Panc1 (cell line): Measurements from ENCODE around the gene LHFPL4. TPM values are rescaled to one million over a fixed set of nuclear protein-coding genes. Genes with fewer than 3 reads are reported as not detected.

Experiments
- ATAC-seq: fragments of 200-7000 bp; cut with Tn5 transposase; 2 replicates; pipeline ENCODE4 v1.9.1; 2020; ENCODE audit warnings: mild to moderate bottlenecking, moderate library complexity
- BruUV-seq: library from RNA; stranded (reverse); fragments of 400-500 nt; replicated peaks from 2 replicates; lab custom pipeline; 2021; lab: Mats Ljungman, UMichigan
- CTCF ChIA-PET: fragments of 300-600 bp; sonication (Branson Sonifier 250); formaldehyde crosslinking; loops from one replicate; lab custom pipeline; 2022; ENCODE audit warnings: antibody characterized with exemption; lab: Charles Lee
- POLR2A ChIA-PET: fragments of 300-600 bp; sonication (Branson Sonifier 250); formaldehyde crosslinking; loops from one replicate; lab custom pipeline; 2022; ENCODE audit warnings: antibody characterized with exemption; lab: Charles Lee
- DNase-seq: peaks from one replicate; pipeline ENCODE4 v3.0.0-alpha.2; 2010; ENCODE audit warnings: low read depth, low spot score
- H3K27ac ChIP-seq: 2 replicates; pipeline ENCODE4 v1.5.1; 2011; ENCODE audit warnings: mild to moderate bottlenecking, low read length, inconsistent platforms
- H3K27me3 ChIP-seq: fragments of 200-500 bp; sonication (Bioruptor generic); 2 replicates; pipeline ENCODE4 v1.6.0; 2014; ENCODE audit warnings: low read length, inconsistent platforms; ENCODE audit not compliant: control insufficient read depth, insufficient read depth
- H3K36me3 ChIP-seq: fragments of 200-500 bp; sonication (Bioruptor generic); 2 replicates; pipeline ENCODE4 v1.5.1; 2014; ENCODE audit warnings: inconsistent platforms, mild to moderate bottlenecking, low read length, moderate library complexity; ENCODE audit not compliant: control insufficient read depth, insufficient read depth
- H3K4me1 ChIP-seq: 2 replicates; pipeline ENCODE4 v1.5.1; 2011; ENCODE audit warnings: inconsistent platforms, mild to moderate bottlenecking, low read length, moderate library complexity; ENCODE audit not compliant: control insufficient read depth, insufficient read depth
- H3K4me3 ChIP-seq, 2 experiments: 2 replicates each; pipeline ENCODE4 v1.5.1; 2011 to 2012; ENCODE audit warnings: low read depth in 2 of 2, low read length in 2 of 2, mild to moderate bottlenecking in 2 of 2, inconsistent platforms in 1 of 2, moderate library complexity in 1 of 2
- H3K9me3 ChIP-seq: fragments of 200-500 bp; sonication (Bioruptor generic); 2 replicates; pipeline ENCODE4 v1.5.1; 2014; ENCODE audit warnings: low read depth, mild to moderate bottlenecking, inconsistent platforms, low read length, moderate library complexity; ENCODE audit not compliant: control insufficient read depth, insufficient read depth
- CTCF ChIP-seq: fragments of 450-650 bp; IDR thresholded peaks from 2 replicates; pipeline ENCODE4 v1.5.1; 2017; ENCODE audit warnings: mild to moderate bottlenecking
- POLR2AphosphoS5 ChIP-seq: IDR thresholded peaks from 2 replicates; pipeline ENCODE4 v1.6.1; 2012; ENCODE audit warnings: mild to moderate bottlenecking, low read depth, low read length, moderate library complexity
- REST ChIP-seq, 2 experiments: IDR thresholded peaks; 2 replicates each; pipeline ENCODE4 v1.6.1; 2011 to 2012; ENCODE audit warnings: low read depth in 2 of 2, control low read depth in 1 of 2, low read length in 1 of 2, mild to moderate bottlenecking in 1 of 2, moderate library complexity in 1 of 2; ENCODE audit not compliant: insufficient read depth in 1 of 2
- SIN3A ChIP-seq: IDR thresholded peaks from 2 replicates; pipeline ENCODE4 v1.6.1; 2012; ENCODE audit warnings: low read depth, mild to moderate bottlenecking, low read length, moderate library complexity, borderline replicate concordance; ENCODE audit not compliant: insufficient read depth
- TCF7L2 ChIP-seq: IDR thresholded peaks from 2 replicates; pipeline ENCODE4 v1.6.1; 2011; ENCODE audit warnings: mild to moderate bottlenecking, low read depth, low read length, inconsistent platforms
- in situ Hi-C: cut with HindIII; loops from 2 replicates; pipeline ENCODE4 v1.10.0; 2016; ENCODE audit warnings: low sequenced_read_pairs, low pct_unique_long_range_greater_than_20kb
- intact Hi-C: fragments of 100-400 bp; cut with micrococcal nuclease; formaldehyde crosslinking; loops from one replicate; pipeline ENCODE4 v1.10.0; 2022; ENCODE audit not compliant: unreplicated experiment
- total RNA-seq: library from RNA; stranded (reverse); gene quantifications from one replicate; pipeline ENCODE4 v1.2.1, GENCODE V29; 2021; ENCODE audit not compliant: unreplicated experiment

LHFPL4 gene
- total RNA-seq, 1 experiment from 2014 or later: not detected

- intact Hi-C loops (no loop called here), in situ Hi-C loops (no loop called here)
These were observed 83.6 kb downstream of the LHFPL4 start for GRCh38 chr3:9469986-9470385.

GRCh38 chr3:9468460-9468859, 85.2 kb downstream of the LHFPL4 start:
- no peaks in the 10 kb centered on the region for H3K4me1 ChIP-seq
- no peaks in the 10 kb centered on the region for H3K27me3 ChIP-seq
- in situ Hi-C loops (no loop called here), intact Hi-C loops (no loop called here)
- TF ChIP-seq SIN3A (no peak), TCF7L2 (no peak), POLR2AphosphoS5 (no peak), REST (IDR thresholded peaks at IDR 0.05; ENCODE audit: insufficient read depth in 1 of 2, low read depth in 2 of 2, low read length in 1 of 2) (no peak), CTCF (no peak)
- ATAC-seq: no peak
- ChIA-PET POLR2A (no interaction called here), CTCF (no interaction called here)
- no peaks in the 10 kb centered on the region for H3K9me3 ChIP-seq
- DNase-seq: no peak
- H3K4me3 ChIP-seq: no peak overlapping the region
- H3K36me3 ChIP-seq: peaks cover 42% of the 10 kb centered on the region
- H3K27ac ChIP-seq: no peak overlapping the region
- BruUV-seq: no TSS peak

More at GRCh38 chr3:9469986-9470385, 83.6 kb downstream of the LHFPL4 start:
- CTCF ChIA-PET: no interaction called here
- Histone ChIP-seq H3K4me1 (no peaks in the 10 kb centered on the region), H3K36me3 (peaks cover 52% of the 10 kb centered on the region), H3K27me3 (no peaks in the 10 kb centered on the region), H3K4me3 (no peak overlapping the region), H3K9me3 (no peaks in the 10 kb centered on the region), H3K27ac (no peak overlapping the region)
- POLR2A ChIA-PET: no interaction called here
- no peak for ATAC-seq
- TF ChIP-seq REST (IDR thresholded peaks at IDR 0.05; ENCODE audit: insufficient read depth in 1 of 2, low read depth in 2 of 2, low read length in 1 of 2) (no peak), CTCF (no peak), SIN3A (no peak), TCF7L2 (no peak), POLR2AphosphoS5 (no peak)
- BruUV-seq: no TSS peak
- no peak for DNase-seq
